Endodermal cell (in vitro differentiated cells): Measurements from ENCODE around the gene ITGB3. TPM values are rescaled to one million over a fixed set of nuclear protein-coding genes. Genes with fewer than 3 reads are reported as not detected.
"Not testable (repeated sequence)": the region's sequence is repeated elsewhere in the genome, so short reads cannot be mapped to it uniquely, and the experiment has no call there.

Experiments
- DNase-seq: peaks from one replicate; pipeline ENCODE4 v3.0.0-alpha.2; 2017
- H3K27ac ChIP-seq: 2 replicates; pipeline ENCODE4 v1.5.1; 2013; ENCODE audit warnings: mild to moderate bottlenecking, low read depth, low read length, moderate library complexity
- H3K27me3 ChIP-seq: 2 replicates; pipeline ENCODE4 v1.6.1; 2013; ENCODE audit warnings: mild to moderate bottlenecking, low read length, moderate library complexity; ENCODE audit not compliant: insufficient read depth, control insufficient read depth, poor library complexity, severe bottlenecking
- H3K36me3 ChIP-seq: 2 replicates; pipeline ENCODE4 v1.7.0; 2013; ENCODE audit warnings: mild to moderate bottlenecking, low read length, moderate library complexity; ENCODE audit not compliant: control insufficient read depth, insufficient read depth
- H3K4me1 ChIP-seq: one replicate; pipeline ENCODE4 v1.7.0; 2013; ENCODE audit warnings: low read length; ENCODE audit not compliant: control insufficient read depth, insufficient read depth
- H3K4me3 ChIP-seq: 2 replicates; pipeline ENCODE4 v1.5.1; 2013; ENCODE audit warnings: mild to moderate bottlenecking, low read length, moderate library complexity
- H3K9ac ChIP-seq: 2 replicates; pipeline ENCODE4 v1.6.1; 2013; ENCODE audit warnings: mild to moderate bottlenecking, low read length, moderate library complexity; ENCODE audit not compliant: poor library complexity, severe bottlenecking; ENCODE audit errors: extremely low read depth
- H3K9me3 ChIP-seq: 2 replicates; pipeline ENCODE4 v1.6.1; 2013; ENCODE audit warnings: mild to moderate bottlenecking, low read length, moderate library complexity; ENCODE audit not compliant: control insufficient read depth
- H3K27ac Mint-ChIP-seq: 2 replicates; pipeline ENCODE4 v1.8.0; 2020; ENCODE audit warnings: mixed read lengths
- H3K27me3 Mint-ChIP-seq: 2 replicates; pipeline ENCODE4 v1.8.0; 2021; ENCODE audit warnings: mild to moderate bottlenecking, mixed read lengths; ENCODE audit not compliant: insufficient read depth
- H3K36me3 Mint-ChIP-seq: 2 replicates; pipeline ENCODE4 v1.8.0; 2020; ENCODE audit warnings: low read depth, mixed read lengths
- H3K4me1 Mint-ChIP-seq: 2 replicates; pipeline ENCODE4 v1.8.0; 2020; ENCODE audit warnings: mixed read lengths
- H3K4me3 Mint-ChIP-seq: 2 replicates; pipeline ENCODE4 v1.8.0; 2020; ENCODE audit warnings: mild to moderate bottlenecking, moderate library complexity, mixed read lengths
- H3K9me3 Mint-ChIP-seq: 2 replicates; pipeline ENCODE4 v1.8.0; 2020; ENCODE audit warnings: mild to moderate bottlenecking, mixed read lengths
- CTCF ChIP-seq: fragments of 200-600 bp; sonication (generic); conservative IDR thresholded peaks from 2 replicates; pipeline ENCODE4 v1.5.0; 2021; ENCODE audit warnings: antibody characterized with exemption, mild to moderate bottlenecking
- WGBS, 2 experiments: methylation state at CpG; one replicate each; pipeline versions ENCODE4 v1.1.5 to v1.1.7; 2013; ENCODE audit warnings: missing lambda C conversion rate in 2 of 2, mixed read lengths in 1 of 2; ENCODE audit not compliant: insufficient coverage in 1 of 2, insufficient read length in 1 of 2; 5-methylcytosine and 5-hydroxymethylcytosine counted together
- total RNA-seq, 2 donors: library from RNA; stranded (reverse); fragmentation: NEBNext Ultra II Directional in 1 of 2; extraction: Animal tissue kit (Norgen Biotek cat#: 25700) in 1 of 2; gene quantifications; 2 replicates in 1 of 2; 3 replicates in 1 of 2; pipeline ENCODE4 v1.2.1, GENCODE V29; 2021

The ITGB3 gene
- total RNA-seq, 2 donors from 2014 or later: 0.51 to 0.73 TPM

DNA sequence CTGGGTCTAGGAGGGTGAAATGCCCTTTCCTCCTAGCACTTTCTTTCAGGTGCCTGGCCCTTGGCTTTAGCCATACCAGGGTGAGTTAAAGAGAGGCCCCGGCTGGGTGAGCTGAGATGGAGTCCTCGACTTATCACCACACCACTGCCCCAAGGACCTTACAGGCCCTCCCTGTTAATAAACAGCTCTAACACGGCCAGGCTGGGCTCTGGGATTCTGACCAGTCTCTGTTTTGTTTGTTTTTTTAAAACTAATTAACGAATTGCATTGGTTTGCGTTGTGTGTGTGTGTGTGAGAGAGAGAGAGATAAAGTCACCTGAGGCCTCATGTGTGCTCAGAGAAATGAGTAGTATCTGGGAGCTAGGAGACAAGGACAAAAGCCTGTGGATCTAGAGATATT, 30.2 kb upstream of the ITGB3 start:
- Mint-ChIP-seq H3K4me3 (no peak overlapping the region), H3K9me3 (peaks cover 19% of the 10 kb centered on the region), H3K27me3 (peaks cover 31% of the 10 kb centered on the region), H3K4me1 (peaks cover 27% of the 10 kb centered on the region), H3K36me3 (peaks cover 10% of the 10 kb centered on the region), H3K27ac (no peak overlapping the region)
- TF ChIP-seq CTCF: no peak
- Histone ChIP-seq H3K9me3 (peaks cover 17% of the 10 kb centered on the region), H3K36me3 (peaks cover 24% of the 10 kb centered on the region), H3K27me3 (no peaks in the 10 kb centered on the region), H3K4me1 (peaks cover 19% of the 10 kb centered on the region), H3K4me3 (no peak overlapping the region), H3K27ac (no peak overlapping the region), H3K9ac (no peak overlapping the region)
- DNase-seq: no peak
- 90 to 94% methylated on average over 3 to 5 of the region's 5 CpGs for WGBS, 2 experiments

DNA sequence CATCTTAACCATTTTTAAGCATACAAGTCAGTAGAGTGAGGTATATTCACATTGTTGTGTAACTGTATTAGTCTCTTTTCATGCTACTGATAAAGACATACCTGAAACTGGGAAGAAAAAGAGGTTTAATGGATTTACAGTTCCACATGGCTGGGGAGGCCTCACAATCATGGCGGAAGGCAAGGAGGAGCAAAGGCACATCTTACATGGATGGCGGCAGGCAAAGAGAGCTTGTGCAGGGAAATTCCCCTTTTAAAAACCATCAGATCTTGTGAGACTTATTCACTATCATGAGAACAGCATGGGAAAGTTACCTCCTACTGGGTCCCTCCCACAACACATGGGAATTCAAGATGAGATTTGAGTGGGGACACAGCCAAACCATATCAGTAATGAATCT, 29.6 kb upstream of the ITGB3 start:
- H3K9me3 Mint-ChIP-seq: peaks cover 19% of the 10 kb centered on the region
- peaks cover 31% of the 10 kb centered on the region for H3K27me3 Mint-ChIP-seq
- 95 to 97% methylated on average over 2 of the region's 2 CpGs for WGBS, 2 experiments
- H3K27ac Mint-ChIP-seq, H3K27ac ChIP-seq, H3K4me3 ChIP-seq, H3K4me3 Mint-ChIP-seq, H3K27me3 ChIP-seq, H3K9ac ChIP-seq, H3K36me3 Mint-ChIP-seq, DNase-seq: not testable (repeated sequence)
- peaks cover 20% of the 10 kb centered on the region for H3K4me1 Mint-ChIP-seq
- H3K4me1 ChIP-seq: peaks cover 15% of the 10 kb centered on the region
- peaks cover 17% of the 10 kb centered on the region for H3K9me3 ChIP-seq
- H3K36me3 ChIP-seq: peaks cover 24% of the 10 kb centered on the region

GRCh38 chr17:47224966-47225365, 28.7 kb upstream of the ITGB3 start:
- H3K36me3 Mint-ChIP-seq: peaks cover 10% of the 10 kb centered on the region
- peaks cover 13% of the 10 kb centered on the region for H3K4me1 Mint-ChIP-seq
- whole genome bisulfite sequencing, 2 experiments: 85 to 88% methylated on average over 1 of the region's 1 CpG
- H3K36me3 ChIP-seq: peaks cover 24% of the 10 kb centered on the region
- peaks cover 27% of the 10 kb centered on the region for H3K27me3 Mint-ChIP-seq
- peaks cover 19% of the 10 kb centered on the region for H3K9me3 Mint-ChIP-seq
- no peak overlapping the region for H3K27ac ChIP-seq
- H3K4me3 Mint-ChIP-seq: no peak overlapping the region
- no peaks in the 10 kb centered on the region for H3K27me3 ChIP-seq
- H3K9ac ChIP-seq: no peak overlapping the region
- H3K9me3 ChIP-seq: peaks cover 17% of the 10 kb centered on the region
- H3K27ac Mint-ChIP-seq: no peak overlapping the region
- peaks cover 7% of the 10 kb centered on the region for H3K4me1 ChIP-seq
- TF ChIP-seq CTCF: no peak
- DNase-seq: no peak
- no peak overlapping the region for H3K4me3 ChIP-seq

DNA sequence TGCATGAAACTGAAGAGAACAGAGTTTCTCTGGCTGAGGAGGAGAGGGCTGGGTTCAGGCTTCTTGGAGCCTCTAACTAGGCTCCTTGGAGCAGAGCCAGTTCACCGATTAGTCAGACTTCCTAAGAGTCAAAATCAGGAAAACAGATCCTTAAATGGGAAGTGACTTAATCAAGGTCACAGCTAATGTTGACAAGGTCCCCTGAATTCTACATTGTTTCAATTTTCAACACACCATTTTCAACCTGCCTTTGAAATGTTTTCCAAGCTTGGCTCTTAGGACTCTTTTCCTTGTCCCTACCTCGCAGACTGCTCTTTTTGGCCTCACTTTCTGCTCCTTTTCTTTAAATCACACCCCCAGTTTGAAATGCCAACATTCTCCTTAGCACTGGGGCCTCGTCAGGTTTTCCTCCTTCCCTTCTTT, 28.2 kb upstream of the ITGB3 start:
- WGBS, 2 experiments: 83 to 89% methylated on average over 2 to 3 of the region's 3 CpGs
- Mint-ChIP-seq H3K9me3 (peaks cover 19% of the 10 kb centered on the region), H3K27me3 (peaks cover 29% of the 10 kb centered on the region), H3K4me3 (no peak overlapping the region), H3K27ac (no peak overlapping the region), H3K4me1 (peaks cover 13% of the 10 kb centered on the region), H3K36me3 (peaks cover 10% of the 10 kb centered on the region)
- H3K9me3 ChIP-seq: peaks cover 17% of the 10 kb centered on the region
- no peaks in the 10 kb centered on the region for H3K27me3 ChIP-seq
- peaks cover 2% of the 10 kb centered on the region for H3K4me1 ChIP-seq
- no peak overlapping the region for H3K4me3 ChIP-seq
- H3K27ac ChIP-seq: no peak overlapping the region
- peaks cover 24% of the 10 kb centered on the region for H3K36me3 ChIP-seq
- no peak for TF ChIP-seq CTCF
- no peak for DNase-seq
- no peak overlapping the region for H3K9ac ChIP-seq
